ENCODE data around the gene XPNPEP2. TPM values are rescaled to one million over a fixed set of nuclear protein-coding genes. Genes with fewer than 3 reads are reported as not detected.

XPNPEP2 gene
- total RNA-seq, 1 experiment from 2014 or later: not detected

GRCh38 chrX:129726307-129727111 is 12.3 kb upstream of the XPNPEP2 start:
- DNase-seq: peak in 1 of 2 experiments; percentile 74
- Histone ChIP-seq H3F3A (ENCODE audit: insufficient read depth, low read depth) (peaks cover 4% of the 10 kb centered on the region; the same call in 1 of the 2 replicates), H3K36me3 (ENCODE audit: low read depth) (no peaks in the 10 kb centered on the region), H3K27ac (no peak overlapping the region), H3K9me2 (ENCODE audit: insufficient read depth) (no peaks in the 10 kb centered on the region), H3K4me3 (no peak overlapping the region), H4K20me1 (ENCODE audit: insufficient read depth) (no peaks in the 10 kb centered on the region), H2AFZ (no peak overlapping the region), H3K4me1 (replicated peaks; ENCODE audit: insufficient read depth) (0 out of 2 replicates have a peak, but pooled peaks cover 4% of the 10 kb centered on the region), H3K27me3 (ENCODE audit: insufficient read depth, low read depth) (no peaks in the 10 kb centered on the region), H3K4me2 (no peak overlapping the region), H3K9me3 (ENCODE audit: insufficient read depth, low read depth) (peaks cover 3% of the 10 kb centered on the region; the same call in 1 of the 2 replicates), H3K79me2 (ENCODE audit: low read depth) (no peaks in the 10 kb centered on the region)
- ChIA-PET POLR2A (ENCODE audit: unreplicated experiment) (no interaction called here), CTCF (interaction anchor here (0.6 to 1.7 kb wide), 8 partner anchors 33 to 1165 kb away, joined by 3 to 11 read pairs (median 4); partner anchors contain the start of gene APLN)
- TF ChIP-seq EZH2 (IDR thresholded peaks at IDR 0.05; ENCODE audit: low read depth): no peak
- TF ChIP-seq CTCF (conservative IDR thresholded peaks at IDR 0.05): peak; percentile 88
- intact Hi-C loops (cut with micrococcal nuclease; ENCODE audit: unreplicated experiment): loop anchor here (1.0 to 2.0 kb wide), 5 partner anchors 70 to 334 kb away; no protein-coding TSS in a partner anchor
- no TSS peak for BruUV-seq (replicated peaks)

DNA sequence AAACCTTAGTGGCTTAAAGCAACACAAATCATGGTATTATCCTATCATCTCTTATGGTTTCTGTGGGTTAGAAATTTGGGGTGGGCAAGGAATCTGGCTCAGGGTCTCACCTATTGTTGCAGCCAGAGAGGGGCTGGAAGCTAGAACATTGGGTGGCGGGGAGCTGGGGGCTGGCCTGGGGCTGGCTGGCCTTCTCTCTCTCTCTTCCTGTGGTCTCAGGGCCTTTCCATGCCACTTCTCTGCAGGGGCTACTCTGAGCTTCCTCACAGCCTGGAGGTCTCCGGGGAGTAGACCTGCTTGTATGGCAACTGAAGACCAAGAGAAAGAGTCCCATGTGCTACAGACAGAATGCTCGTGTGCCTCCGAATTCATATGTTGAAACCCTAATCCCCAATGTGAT is 10.7 kb upstream of the XPNPEP2 start:
- intact Hi-C loops (cut with micrococcal nuclease; ENCODE audit: unreplicated experiment): no loop called here
- H3K27ac ChIP-seq: no peak overlapping the region
- H3K9me2 ChIP-seq (ENCODE audit: insufficient read depth): no peaks in the 10 kb centered on the region
- H3F3A ChIP-seq (ENCODE audit: insufficient read depth, low read depth): peaks cover 4% of the 10 kb centered on the region; the same call in 1 of the 2 replicates
- POLR2A ChIA-PET (ENCODE audit: unreplicated experiment): no interaction called here
- H3K36me3 ChIP-seq (ENCODE audit: low read depth): no peaks in the 10 kb centered on the region
- H3K79me2 ChIP-seq (ENCODE audit: low read depth): no peaks in the 10 kb centered on the region
- H3K9me3 ChIP-seq (ENCODE audit: insufficient read depth, low read depth): peaks cover 3% of the 10 kb centered on the region; the same call in 1 of the 2 replicates
- no peak for DNase-seq
- TF ChIP-seq EZH2 (IDR thresholded peaks at IDR 0.05; ENCODE audit: low read depth) (no peak), CTCF (conservative IDR thresholded peaks at IDR 0.05) (no peak)
- no peaks in the 10 kb centered on the region for H3K27me3 ChIP-seq (ENCODE audit: insufficient read depth, low read depth)
- no peak overlapping the region for H3K4me2 ChIP-seq
- CTCF ChIA-PET: no interaction called here
- no TSS peak for BruUV-seq (replicated peaks)
- 0 out of 2 replicates have a peak, but pooled peaks cover 4% of the 10 kb centered on the region for H3K4me1 ChIP-seq (replicated peaks; ENCODE audit: insufficient read depth)
- no peak overlapping the region for H2AFZ ChIP-seq
- no peaks in the 10 kb centered on the region for H4K20me1 ChIP-seq (ENCODE audit: insufficient read depth)
- no peak overlapping the region for H3K4me3 ChIP-seq

GRCh38 chrX:129731228-129731627 is 7.6 kb upstream of the XPNPEP2 start:
- Histone ChIP-seq H3K4me2 (no peak overlapping the region), H3K9me3 (ENCODE audit: insufficient read depth, low read depth) (peaks cover 3% of the 10 kb centered on the region; the same call in 1 of the 2 replicates), H3K79me2 (ENCODE audit: low read depth) (no peaks in the 10 kb centered on the region), H3K4me3 (no peak overlapping the region), H3K9me2 (ENCODE audit: insufficient read depth) (no peaks in the 10 kb centered on the region), H3K27ac (no peak overlapping the region), H3K27me3 (ENCODE audit: insufficient read depth, low read depth) (peaks cover 5% of the 10 kb centered on the region; the same call in 1 of the 2 replicates), H3K36me3 (ENCODE audit: low read depth) (no peaks in the 10 kb centered on the region), H4K20me1 (ENCODE audit: insufficient read depth) (no peaks in the 10 kb centered on the region), H3K4me1 (replicated peaks; ENCODE audit: insufficient read depth) (no peaks in the 10 kb centered on the region), H2AFZ (no peak overlapping the region), H3F3A (ENCODE audit: insufficient read depth, low read depth) (no peaks in the 10 kb centered on the region)
- BruUV-seq (replicated peaks): no TSS peak
- ChIA-PET POLR2A (ENCODE audit: unreplicated experiment) (no interaction called here), CTCF (interaction anchor here (0.5 kb wide), 1 partner anchor 331 kb away, joined by 3 read pairs; no protein-coding TSS in a partner anchor)
- intact Hi-C loops (cut with micrococcal nuclease; ENCODE audit: unreplicated experiment): no loop called here
- TF ChIP-seq CTCF (conservative IDR thresholded peaks at IDR 0.05) (no peak), EZH2 (IDR thresholded peaks at IDR 0.05; ENCODE audit: low read depth) (no peak)
- no peak for DNase-seq
